Eye (tissue), 1 donor: Measurements from ENCODE around the gene METTL16.
"Not testable (repeated sequence)": the region's sequence is repeated elsewhere in the genome, so short reads cannot be mapped to it uniquely, and the experiment has no call there.

Experiments used
- DNase-seq: peaks from one replicate; pipeline ENCODE4 v3.0.0-alpha.2; 2015

METTL16 gene

GRCh38 chr17:2502871-2503580 is 8.7 kb downstream of the METTL16 start:
- DNase-seq: no peak

DNA sequence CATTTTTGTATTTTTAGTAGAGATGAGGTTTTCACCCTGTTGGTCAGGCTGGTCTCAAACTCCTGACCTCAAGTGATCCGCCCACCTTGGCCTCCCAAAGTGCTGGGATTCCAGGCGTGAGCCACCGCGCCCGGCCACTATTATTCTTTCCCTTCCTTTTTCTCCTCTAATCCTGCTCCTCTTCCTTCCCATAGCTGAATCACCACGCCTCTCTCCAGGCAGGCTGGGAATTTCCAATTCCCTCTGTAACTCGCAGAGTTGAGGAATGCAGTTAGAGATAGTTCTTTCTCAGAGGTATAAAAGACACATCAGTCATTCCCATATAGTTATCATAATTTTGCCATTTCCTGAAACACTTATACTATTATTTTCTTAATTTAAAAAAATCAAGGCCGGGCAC is 11.2 kb downstream of the METTL16 start:
- no peak for DNase-seq

DNA sequence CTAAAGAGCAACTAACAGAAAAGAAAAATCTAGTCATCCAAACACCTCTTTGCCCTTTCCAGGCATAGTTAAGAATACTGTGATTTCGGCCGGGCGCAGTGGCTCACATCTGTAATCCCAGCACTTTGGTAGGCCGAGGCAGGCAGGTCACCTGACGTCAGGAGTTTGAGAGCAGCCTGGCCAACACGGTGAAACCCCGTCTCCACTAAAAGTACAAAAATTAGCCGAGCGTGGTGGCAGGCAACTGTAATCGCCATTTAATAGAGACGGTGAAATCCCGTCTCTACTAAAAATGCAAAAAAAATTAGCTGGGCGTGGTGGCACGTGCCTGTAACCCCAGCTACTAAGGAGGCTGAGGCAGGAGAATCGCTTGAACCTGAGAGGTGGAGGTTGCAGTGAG is 22.4 kb downstream of the METTL16 start:
- not testable (repeated sequence) for DNase-seq

- no peak for DNase-seq
These were observed 24.4 kb downstream of the METTL16 start for GRCh38 chr17:2487306-2487705.

GRCh38 chr17:2486709-2487108 is 25.0 kb downstream of the METTL16 start:
- DNase-seq: not testable (repeated sequence)

DNA sequence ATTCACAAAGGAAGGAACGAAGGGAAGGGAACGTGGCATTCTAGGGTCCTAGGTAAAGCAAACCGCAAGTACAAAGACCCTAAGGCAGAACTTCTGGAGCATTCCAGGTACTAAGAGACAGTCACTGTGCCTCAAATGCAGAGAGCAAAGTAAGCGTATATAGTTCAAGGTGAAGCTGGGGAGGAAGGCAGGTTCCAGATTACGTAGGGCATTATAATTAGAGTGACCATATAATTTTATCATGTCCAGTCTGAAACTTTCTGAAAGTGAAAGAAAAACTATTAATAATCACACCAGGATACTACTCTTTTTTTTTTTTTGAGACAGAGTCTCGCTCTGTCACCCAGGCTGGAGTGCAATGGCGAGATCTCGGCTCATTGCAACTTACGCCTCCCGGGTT is 25.7 kb downstream of the METTL16 start:
- no peak for DNase-seq

DNA sequence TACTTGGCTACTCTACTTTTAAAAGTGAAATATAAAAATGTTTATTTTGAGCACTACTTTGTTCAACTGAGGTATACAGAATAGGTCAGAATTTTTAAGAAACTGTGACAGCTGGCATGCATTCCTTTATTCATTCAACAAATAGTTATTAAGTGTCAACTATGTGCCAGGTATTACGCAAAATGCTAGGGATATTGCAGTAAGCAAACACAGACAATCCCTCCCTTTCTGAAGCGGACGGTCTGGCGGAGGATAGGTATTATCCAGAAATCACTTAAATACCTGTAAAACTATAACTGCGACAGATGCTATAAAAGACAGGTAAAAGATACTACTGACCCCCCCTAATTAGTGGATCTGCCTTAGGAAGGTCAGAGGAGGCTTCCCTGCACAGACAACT is 26.1 kb downstream of the METTL16 start:
- no peak for DNase-seq

GRCh38 chr17:2484876-2485275 is 26.8 kb downstream of the METTL16 start:
- peak; percentile 95 for DNase-seq

- DNase-seq: no peak
These were observed 28.6 kb downstream of the METTL16 start for GRCh38 chr17:2483084-2483483.

GRCh38 chr17:2482218-2482617 is 29.5 kb downstream of the METTL16 start:
- no peak for DNase-seq

- DNase-seq: no peak
These were observed 29.9 kb downstream of the METTL16 start for GRCh38 chr17:2481760-2482159.

GRCh38 chr17:2478458-2478857 is 33.2 kb downstream of the METTL16 start:
- no peak for DNase-seq

- no peak for DNase-seq
These were observed 36.6 kb downstream of the METTL16 start for GRCh38 chr17:2475056-2475455.

- no peak for DNase-seq
These were observed 37.3 kb downstream of the METTL16 start for GRCh38 chr17:2474371-2474770.

- DNase-seq: no peak
These were observed 43.4 kb downstream of the METTL16 start for GRCh38 chr17:2468270-2468669.

DNA sequence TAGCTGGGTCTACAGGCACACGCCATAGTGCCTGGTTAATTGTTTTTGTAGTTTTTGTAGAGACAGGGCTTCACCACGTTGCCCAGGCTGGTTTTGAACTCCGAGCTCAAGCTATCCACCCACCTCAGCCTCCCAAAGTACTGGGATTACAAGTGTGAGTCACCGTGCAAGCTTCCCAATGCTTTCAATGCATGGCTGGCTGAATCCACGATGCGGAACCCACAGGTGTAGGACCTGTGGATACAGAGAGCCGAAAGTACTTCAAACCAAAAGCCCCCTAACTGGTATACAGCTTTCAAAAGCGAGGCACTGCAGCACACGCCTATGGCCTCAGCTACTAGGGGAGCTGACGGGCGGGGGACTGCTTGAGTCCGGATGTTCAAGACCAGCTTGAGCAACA is 44.8 kb downstream of the METTL16 start:
- no peak for DNase-seq

- DNase-seq: no peak
These were observed 49.2 kb downstream of the METTL16 start for GRCh38 chr17:2462481-2462880.

DNA sequence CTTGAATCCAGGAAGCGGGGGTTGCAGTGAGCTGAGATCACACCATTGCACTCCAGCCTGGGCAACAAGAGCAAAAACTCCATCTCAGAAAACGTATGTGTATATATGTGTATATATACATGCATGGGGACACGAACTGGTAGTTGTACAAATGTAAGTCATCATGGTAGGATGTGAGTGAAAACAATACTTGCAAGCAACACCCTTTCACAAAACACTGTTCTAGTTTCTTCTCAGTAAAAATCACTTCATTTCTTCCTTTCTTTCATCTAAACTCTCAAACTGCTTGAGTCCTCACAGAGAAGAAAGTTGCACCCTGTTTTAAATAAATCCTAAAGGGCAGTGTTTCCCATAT is 51.8 kb downstream of the METTL16 start:
- DNase-seq: no peak

DNA sequence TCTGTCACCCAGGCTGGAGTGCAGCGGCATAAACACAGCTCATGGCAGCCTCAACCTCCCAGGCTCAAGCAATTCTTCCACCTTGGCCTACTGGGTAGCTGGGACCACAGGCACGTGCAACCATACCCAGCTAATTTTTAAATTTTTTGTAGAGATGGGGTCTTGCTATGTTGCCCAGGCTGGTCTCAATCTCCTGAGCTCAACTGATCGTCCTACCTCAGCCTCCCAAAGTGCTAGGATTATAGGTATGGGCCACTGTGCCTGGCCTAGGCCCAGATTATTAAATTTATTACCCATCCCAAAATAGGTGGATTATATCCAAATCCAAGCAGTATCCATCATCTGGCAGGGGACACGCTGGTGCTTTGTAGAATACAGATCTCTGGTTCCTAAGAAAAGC is 53.8 kb downstream of the METTL16 start:
- DNase-seq: no peak

DNA sequence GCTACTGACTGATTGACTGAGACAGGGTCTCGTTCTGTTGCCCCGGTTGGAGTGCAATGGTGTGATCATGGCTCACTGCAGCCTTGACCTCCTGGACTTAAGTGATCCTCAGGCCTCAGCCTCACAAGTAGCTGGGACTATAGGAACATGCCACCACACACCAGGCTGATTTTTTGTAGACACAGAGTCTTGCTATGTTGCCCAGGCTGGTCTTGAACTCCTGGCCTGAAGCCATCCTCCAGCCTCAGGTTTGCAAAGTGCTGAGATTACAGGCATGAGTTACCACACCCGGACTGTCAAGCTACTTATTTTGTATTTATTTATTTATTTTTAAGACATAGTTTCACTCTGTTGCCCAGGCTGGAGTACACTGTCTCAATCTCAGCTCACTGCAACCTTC is 55.2 kb downstream of the METTL16 start:
- no peak for DNase-seq

DNA sequence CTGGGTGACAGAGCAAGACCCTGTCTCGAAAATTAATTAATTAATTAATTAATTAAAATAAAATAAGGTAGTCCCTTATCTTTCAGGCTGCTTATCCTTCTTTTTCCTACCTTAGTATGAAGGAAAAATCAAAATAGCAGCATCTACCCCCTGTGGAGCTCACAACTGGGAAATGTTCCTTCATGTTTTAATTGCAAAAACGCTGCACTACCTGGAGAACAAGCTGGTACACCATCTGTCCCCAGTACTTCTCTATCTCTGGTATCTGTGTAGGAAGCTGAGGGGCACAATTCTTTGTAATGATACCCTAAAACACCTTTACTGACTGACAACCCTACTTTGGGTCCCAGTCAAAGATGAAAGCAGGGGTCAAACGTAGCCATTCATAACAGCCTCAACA is 55.7 kb downstream of the METTL16 start:
- no peak for DNase-seq

DNA sequence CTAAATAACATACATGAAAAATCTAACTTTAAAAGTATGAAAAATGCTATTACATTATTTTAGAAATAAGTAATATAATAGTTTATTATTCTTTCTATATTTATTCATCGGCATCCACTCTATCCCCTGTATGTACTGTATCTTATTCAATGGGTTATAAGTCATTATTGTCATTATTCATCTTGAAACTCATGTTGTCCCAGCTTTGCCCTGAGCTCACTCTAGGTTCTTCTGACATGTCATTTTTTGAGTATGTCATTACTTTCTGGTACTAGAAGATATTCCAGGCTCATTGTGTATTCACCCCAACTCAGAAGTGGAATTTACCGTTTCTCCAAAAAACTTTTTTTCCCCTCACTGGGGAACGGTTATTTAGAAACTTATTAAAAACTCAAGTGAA is 57.8 kb downstream of the METTL16 start:
- no peak for DNase-seq

DNA sequence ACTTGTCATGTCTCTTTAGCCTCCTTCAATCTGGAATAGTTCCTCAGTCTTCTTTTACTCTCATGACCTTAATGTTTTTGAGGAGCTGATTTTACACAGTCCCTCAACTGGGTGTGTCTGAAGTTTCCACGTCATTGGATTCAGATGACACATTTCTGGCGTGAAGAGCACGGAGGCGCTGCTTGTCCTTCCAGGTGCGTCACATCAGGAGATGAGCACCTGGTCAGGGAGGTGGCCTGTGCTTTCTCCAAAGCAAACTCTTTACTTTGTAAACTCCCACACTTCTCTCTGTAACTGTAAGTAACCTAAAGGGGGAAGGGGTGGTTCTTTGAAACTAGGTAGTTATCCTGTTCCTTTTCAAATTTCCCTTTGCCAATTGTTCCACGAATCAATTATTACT is 58.4 kb downstream of the METTL16 start:
- no peak for DNase-seq

DNA sequence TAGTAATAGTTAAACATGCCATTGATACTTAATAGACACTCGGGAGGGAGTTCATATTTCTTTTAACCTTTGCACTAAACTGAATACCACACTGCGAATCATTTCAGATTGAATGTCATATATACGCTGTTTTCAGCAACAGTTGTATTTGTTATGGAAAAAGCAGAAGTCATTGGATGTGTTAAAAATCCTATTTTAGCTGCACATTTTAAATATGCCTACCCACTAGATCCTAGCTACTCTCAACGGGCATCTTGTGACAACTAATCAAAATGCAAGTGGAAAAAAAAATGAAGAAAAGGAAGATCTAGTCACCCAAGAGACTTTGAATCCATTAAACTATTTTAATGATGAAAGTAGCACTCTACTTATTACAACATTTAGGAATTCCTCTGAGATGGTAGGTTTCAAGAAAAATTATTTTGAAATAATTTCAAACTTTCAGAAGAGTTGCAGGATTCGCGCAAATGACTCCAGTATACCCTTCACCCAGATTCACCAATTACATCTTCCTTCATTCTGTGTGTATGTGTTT is 59.4 kb downstream of the METTL16 start:
- DNase-seq: no peak

- DNase-seq: no peak
These were observed 61.6 kb downstream of the METTL16 start for GRCh38 chr17:2450016-2450650.
